Panc1 (cell line): Measurements from ENCODE around the gene PPP1R15A.
"Not testable (repeated sequence)": the region's sequence is repeated elsewhere in the genome, so short reads cannot be mapped to it uniquely, and the experiment has no call there.

Experiments used
- POLR2AphosphoS5 ChIP-seq: IDR thresholded peaks from 2 replicates; pipeline ENCODE4 v1.6.1; 2012; ENCODE audit warnings: mild to moderate bottlenecking, low read depth, low read length, moderate library complexity
- SIN3A ChIP-seq: IDR thresholded peaks from 2 replicates; pipeline ENCODE4 v1.6.1; 2012; ENCODE audit warnings: low read depth, mild to moderate bottlenecking, low read length, moderate library complexity, borderline replicate concordance; ENCODE audit not compliant: insufficient read depth
- TCF7L2 ChIP-seq: IDR thresholded peaks from 2 replicates; pipeline ENCODE4 v1.6.1; 2011; ENCODE audit warnings: mild to moderate bottlenecking, low read depth, low read length, inconsistent platforms
- TF ChIP-seq, protein P1 (sequence below): fragments of 450-650 bp; IDR thresholded peaks from 2 replicates; pipeline ENCODE4 v1.5.1; 2017; ENCODE audit warnings: mild to moderate bottlenecking
- TF ChIP-seq, protein P2 (sequence below), 2 experiments: IDR thresholded peaks; 2 replicates each; pipeline ENCODE4 v1.6.1; 2011 to 2012; ENCODE audit warnings: low read depth in 2 of 2, control low read depth in 1 of 2, low read length in 1 of 2, mild to moderate bottlenecking in 1 of 2, moderate library complexity in 1 of 2; ENCODE audit not compliant: insufficient read depth in 1 of 2

DNA sequence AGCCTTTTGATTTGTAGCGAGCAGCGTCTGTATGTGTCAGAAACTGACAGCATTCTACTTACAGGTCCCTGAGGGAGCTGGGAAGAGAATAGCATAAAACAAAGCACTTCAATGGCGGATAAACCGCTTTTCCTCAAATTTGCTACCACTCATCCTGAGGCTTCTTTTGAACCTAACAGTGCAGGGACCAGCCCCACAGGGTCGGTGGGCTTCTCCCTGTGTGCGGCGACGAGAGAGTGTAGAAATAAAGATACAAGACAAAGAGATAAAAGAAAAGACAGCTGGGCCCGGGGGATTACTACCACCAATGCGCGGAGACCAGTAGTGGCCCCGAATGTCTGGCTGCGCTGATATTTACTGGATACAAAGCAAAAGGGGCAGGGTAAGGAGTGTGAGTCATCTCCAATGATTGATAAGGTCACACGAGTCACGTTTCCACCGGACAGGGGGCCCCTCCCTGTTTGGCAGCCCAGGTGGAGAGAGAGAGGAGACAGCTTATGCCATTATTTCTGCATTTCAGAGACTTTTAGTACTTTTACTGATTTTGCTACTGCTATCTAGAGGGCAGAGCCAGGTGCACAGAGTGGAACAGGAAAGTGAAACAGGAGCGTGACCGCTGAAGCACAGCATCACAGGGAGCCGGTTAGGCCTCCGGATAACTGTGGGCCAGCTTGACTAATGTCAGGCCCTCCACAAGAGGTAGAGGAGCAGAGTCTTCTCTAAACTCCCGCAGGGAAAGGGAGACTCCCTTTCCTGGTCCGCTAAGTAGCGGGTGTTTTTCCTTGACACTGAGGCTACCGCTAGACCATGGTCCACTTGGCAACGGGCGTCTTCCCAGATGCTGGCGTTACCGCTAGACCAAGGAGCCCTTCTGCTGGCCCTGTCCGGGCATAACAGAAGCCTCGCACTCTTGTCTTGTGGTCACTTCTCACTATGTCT, 4.1 kb downstream of the PPP1R15A start:
- TF ChIP-seq, protein P1, sequence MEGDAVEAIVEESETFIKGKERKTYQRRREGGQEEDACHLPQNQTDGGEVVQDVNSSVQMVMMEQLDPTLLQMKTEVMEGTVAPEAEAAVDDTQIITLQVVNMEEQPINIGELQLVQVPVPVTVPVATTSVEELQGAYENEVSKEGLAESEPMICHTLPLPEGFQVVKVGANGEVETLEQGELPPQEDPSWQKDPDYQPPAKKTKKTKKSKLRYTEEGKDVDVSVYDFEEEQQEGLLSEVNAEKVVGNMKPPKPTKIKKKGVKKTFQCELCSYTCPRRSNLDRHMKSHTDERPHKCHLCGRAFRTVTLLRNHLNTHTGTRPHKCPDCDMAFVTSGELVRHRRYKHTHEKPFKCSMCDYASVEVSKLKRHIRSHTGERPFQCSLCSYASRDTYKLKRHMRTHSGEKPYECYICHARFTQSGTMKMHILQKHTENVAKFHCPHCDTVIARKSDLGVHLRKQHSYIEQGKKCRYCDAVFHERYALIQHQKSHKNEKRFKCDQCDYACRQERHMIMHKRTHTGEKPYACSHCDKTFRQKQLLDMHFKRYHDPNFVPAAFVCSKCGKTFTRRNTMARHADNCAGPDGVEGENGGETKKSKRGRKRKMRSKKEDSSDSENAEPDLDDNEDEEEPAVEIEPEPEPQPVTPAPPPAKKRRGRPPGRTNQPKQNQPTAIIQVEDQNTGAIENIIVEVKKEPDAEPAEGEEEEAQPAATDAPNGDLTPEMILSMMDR = not testable (repeated sequence)
- TF ChIP-seq, protein P2, sequence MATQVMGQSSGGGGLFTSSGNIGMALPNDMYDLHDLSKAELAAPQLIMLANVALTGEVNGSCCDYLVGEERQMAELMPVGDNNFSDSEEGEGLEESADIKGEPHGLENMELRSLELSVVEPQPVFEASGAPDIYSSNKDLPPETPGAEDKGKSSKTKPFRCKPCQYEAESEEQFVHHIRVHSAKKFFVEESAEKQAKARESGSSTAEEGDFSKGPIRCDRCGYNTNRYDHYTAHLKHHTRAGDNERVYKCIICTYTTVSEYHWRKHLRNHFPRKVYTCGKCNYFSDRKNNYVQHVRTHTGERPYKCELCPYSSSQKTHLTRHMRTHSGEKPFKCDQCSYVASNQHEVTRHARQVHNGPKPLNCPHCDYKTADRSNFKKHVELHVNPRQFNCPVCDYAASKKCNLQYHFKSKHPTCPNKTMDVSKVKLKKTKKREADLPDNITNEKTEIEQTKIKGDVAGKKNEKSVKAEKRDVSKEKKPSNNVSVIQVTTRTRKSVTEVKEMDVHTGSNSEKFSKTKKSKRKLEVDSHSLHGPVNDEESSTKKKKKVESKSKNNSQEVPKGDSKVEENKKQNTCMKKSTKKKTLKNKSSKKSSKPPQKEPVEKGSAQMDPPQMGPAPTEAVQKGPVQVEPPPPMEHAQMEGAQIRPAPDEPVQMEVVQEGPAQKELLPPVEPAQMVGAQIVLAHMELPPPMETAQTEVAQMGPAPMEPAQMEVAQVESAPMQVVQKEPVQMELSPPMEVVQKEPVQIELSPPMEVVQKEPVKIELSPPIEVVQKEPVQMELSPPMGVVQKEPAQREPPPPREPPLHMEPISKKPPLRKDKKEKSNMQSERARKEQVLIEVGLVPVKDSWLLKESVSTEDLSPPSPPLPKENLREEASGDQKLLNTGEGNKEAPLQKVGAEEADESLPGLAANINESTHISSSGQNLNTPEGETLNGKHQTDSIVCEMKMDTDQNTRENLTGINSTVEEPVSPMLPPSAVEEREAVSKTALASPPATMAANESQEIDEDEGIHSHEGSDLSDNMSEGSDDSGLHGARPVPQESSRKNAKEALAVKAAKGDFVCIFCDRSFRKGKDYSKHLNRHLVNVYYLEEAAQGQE (IDR thresholded peaks at IDR 0.05; ENCODE audit: insufficient read depth in 1 of 2, low read depth in 2 of 2, low read length in 1 of 2) = not testable (repeated sequence)
- not testable (repeated sequence) for TF ChIP-seq POLR2AphosphoS5, SIN3A, TCF7L2
